T-cell (primary cell): Measurements from ENCODE around the gene PAQR7. TPM values are rescaled to one million over a fixed set of nuclear protein-coding genes. Genes with fewer than 3 reads are reported as not detected.

Experiments used
- ATAC-seq, 4 experiments: fragments of 200-7000 bp in 3 of 4; fragments of 150-1000 bp in 1 of 4; cut with Tn5 transposase; replicated peaks in 1 of 4; 1 replicate in 3 of 4; 2 replicates in 1 of 4; pipeline ENCODE4 v1.10.0; 2021; ENCODE audit warnings: moderate library complexity in 3 of 4, mild to moderate bottlenecking in 2 of 4, moderate number of reproducible peaks in 1 of 4
- CTCF ChIA-PET, 2 donors: fragments of 300-600 bp; sonication (Branson Sonifier 250); formaldehyde crosslinking; loops; one replicate each; lab custom pipeline; 2022; ENCODE audit warnings: antibody characterized with exemption in 2 of 2; lab: Charles Lee
- POLR2A ChIA-PET, 2 donors: fragments of 300-600 bp; sonication (Branson Sonifier 250); formaldehyde crosslinking; loops; one replicate each; lab custom pipeline; 2022; ENCODE audit warnings: antibody characterized with exemption in 2 of 2; lab: Charles Lee
- DNase-seq, 35 experiments: peaks; one replicate each; pipeline versions ENCODE4 v3.0.0 to v3.0.0-alpha.2; 2013 to 2023
- H3K27ac ChIP-seq: one replicate; pipeline ENCODE4 v1.5.1; 2013; ENCODE audit warnings: low read length
- H3K27me3 ChIP-seq, 2 experiments: replicated peaks in 1 of 2; 1 replicate in 1 of 2; 2 replicates in 1 of 2; pipeline versions ENCODE4 v1.6.1 to v1.7.0; 2013; ENCODE audit warnings: low read length in 1 of 2, mixed read lengths in 1 of 2; ENCODE audit not compliant: control insufficient read depth in 2 of 2, insufficient read depth in 2 of 2; ENCODE audit errors: extremely low read depth in 1 of 2
- H3K36me3 ChIP-seq, 2 donors: 1 replicate in 1 of 2; 2 replicates in 1 of 2; pipeline versions ENCODE4 v1.6.1 to v1.7.0; 2013; ENCODE audit warnings: low read length in 1 of 2; ENCODE audit not compliant: control insufficient read depth in 2 of 2, insufficient read depth in 1 of 2; ENCODE audit errors: extremely low read depth in 1 of 2
- H3K4me1 ChIP-seq, 2 experiments: 1 replicate in 1 of 2; 2 replicates in 1 of 2; pipeline versions ENCODE4 v1.6.1 to v1.7.0; 2013; ENCODE audit warnings: low read length in 2 of 2, mixed read lengths in 1 of 2; ENCODE audit not compliant: insufficient read depth in 2 of 2, control insufficient read depth in 1 of 2; ENCODE audit errors: extremely low read depth in 1 of 2
- H3K4me3 ChIP-seq, 2 donors: 1 replicate in 1 of 2; 2 replicates in 1 of 2; pipeline versions ENCODE4 v1.5.1 to v1.7.0; 2013; ENCODE audit warnings: mild to moderate bottlenecking in 2 of 2, low read length in 1 of 2, moderate library complexity in 1 of 2; ENCODE audit not compliant: control insufficient read depth in 1 of 2; ENCODE audit errors: extremely low read depth in 1 of 2
- H3K9me3 ChIP-seq: 2 replicates; pipeline ENCODE4 v1.7.0; 2013
- H3K27ac Mint-ChIP-seq, 2 donors: one replicate each; pipeline ENCODE4 v1.8.0; 2020 to 2021; ENCODE audit warnings: mild to moderate bottlenecking in 2 of 2, mixed read lengths in 2 of 2
- H3K27me3 Mint-ChIP-seq, 2 donors: one replicate each; pipeline ENCODE4 v1.8.0; 2021 to 2022; ENCODE audit warnings: mixed read lengths in 2 of 2
- H3K36me3 Mint-ChIP-seq: one replicate; pipeline ENCODE4 v1.8.0; 2021; ENCODE audit warnings: mixed read lengths
- H3K4me1 Mint-ChIP-seq, 3 donors: one replicate each; pipeline ENCODE4 v1.8.0; 2020 to 2022; ENCODE audit warnings: mixed read lengths in 3 of 3, mild to moderate bottlenecking in 1 of 3
- H3K4me3 Mint-ChIP-seq, 3 donors: one replicate each; pipeline ENCODE4 v1.8.0; 2020 to 2022; ENCODE audit warnings: mild to moderate bottlenecking in 3 of 3, mixed read lengths in 3 of 3, moderate library complexity in 3 of 3
- H3K9me3 Mint-ChIP-seq, 3 donors: one replicate each; pipeline ENCODE4 v1.8.0; 2020 to 2022; ENCODE audit warnings: mixed read lengths in 3 of 3
- WGBS: methylation state at CpG from one replicate; pipeline ENCODE4 v1.1.5; 2013; ENCODE audit warnings: missing lambda C conversion rate; ENCODE audit not compliant: insufficient coverage; 5-methylcytosine and 5-hydroxymethylcytosine counted together
- total RNA-seq, 35 experiments: library from RNA in 6 of 35; stranded (reverse) in 6 of 35; fragments of 120-200 nt in 1 of 35; gene quantifications; one replicate each; pipeline versions ENCODE4 v1.2.1 to v1.2.4 and lab custom pipeline; 2013 to 2026

PAQR7 gene
- total RNA-seq, 5 donors from 2014 or later (not counting 1 experiment from before 2014, with no cell fraction given) = 1.9 to 3.8 (median 3.0) TPM

DNA sequence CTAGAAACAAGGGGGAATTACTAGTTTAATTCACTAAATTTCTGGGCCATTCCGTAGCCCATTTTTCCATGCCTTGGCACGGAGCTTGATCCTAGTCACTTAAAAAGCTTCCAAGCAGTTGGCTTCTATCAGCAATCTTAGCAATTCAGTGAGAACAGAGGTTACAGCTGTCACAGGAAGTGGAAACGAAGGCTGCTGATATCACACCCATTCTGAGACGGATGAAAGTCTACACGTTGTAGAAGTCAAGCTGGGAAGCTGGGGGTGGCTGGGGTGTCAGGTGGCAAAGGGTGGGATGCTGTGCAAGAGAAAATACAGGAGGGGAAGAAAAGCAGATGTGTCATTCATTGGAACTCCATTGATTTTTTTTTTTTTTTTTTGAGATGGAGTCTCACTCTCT, 42.5 kb upstream of the PAQR7 start:
- Mint-ChIP-seq H3K36me3 (no peaks in the 10 kb centered on the region), H3K27ac (peak overlapping the region in 1 of 2 donors; percentile 19), H3K9me3 (no peaks in the 10 kb centered on the region), H3K27me3 (no peaks in the 10 kb centered on the region), H3K4me1 (peaks cover 15 to 33% (median 21%) of the 10 kb centered on the region in 3 donors), H3K4me3 (peak overlapping the region; percentile 4 to 57 (median 15))
- H3K36me3 ChIP-seq = no peaks in the 10 kb centered on the region
- ATAC-seq (peak; percentile 43 to 72 (median 51)), DNase-seq (peak in 13 of 35 experiments; percentile 6 to 57 (median 15))
- CTCF ChIA-PET = interaction anchor here (0.6 to 1.1 kb wide), 5 partner anchors 10 to 315 kb away, joined by 3 to 4 read pairs (median 4); no protein-coding TSS in a partner anchor
- H3K27me3 ChIP-seq = peaks cover 0 to 9% of the 10 kb centered on the region in 2 experiments
- no peak overlapping the region for H3K4me3 ChIP-seq
- no peaks in the 10 kb centered on the region for H3K9me3 ChIP-seq
- H3K27ac ChIP-seq = no peak overlapping the region
- POLR2A ChIA-PET = no interaction called here
- H3K4me1 ChIP-seq = peaks cover 22 to 34% of the 10 kb centered on the region in 2 experiments
- WGBS = 33% methylated on average over 2 of the region's 5 CpGs

DNA sequence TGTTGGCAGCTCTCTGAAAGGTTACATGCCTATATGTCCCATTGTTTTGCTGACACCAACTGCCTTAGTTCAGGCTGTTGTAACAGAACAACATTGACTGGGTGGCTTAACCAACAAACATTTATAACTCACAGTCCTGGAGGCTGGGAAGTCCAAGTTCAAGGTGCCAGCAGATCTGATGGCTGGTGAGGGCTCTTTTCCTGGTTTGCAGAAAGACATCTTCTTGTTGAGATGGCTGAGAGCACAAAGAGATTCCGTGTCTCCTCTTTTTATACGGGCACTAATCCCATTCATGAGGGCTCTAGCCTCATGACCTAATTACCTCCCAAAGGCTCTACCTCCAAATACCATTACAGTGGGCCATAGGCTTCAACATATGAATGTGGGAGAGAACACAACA, 41.0 kb upstream of the PAQR7 start:
- CTCF ChIA-PET = no interaction called here
- no peak overlapping the region for H3K27ac Mint-ChIP-seq
- Histone ChIP-seq H3K27me3 (peaks cover 0 to 2% of the 10 kb centered on the region in 2 experiments), H3K4me3 (no peak overlapping the region), H3K27ac (no peak overlapping the region), H3K9me3 (no peaks in the 10 kb centered on the region), H3K4me1 (peaks cover 10 to 22% of the 10 kb centered on the region in 2 experiments), H3K36me3 (no peaks in the 10 kb centered on the region)
- peaks cover 8 to 23% (median 13%) of the 10 kb centered on the region in 3 donors for H3K4me1 Mint-ChIP-seq
- H3K9me3 Mint-ChIP-seq = no peaks in the 10 kb centered on the region
- ATAC-seq = no peak
- H3K4me3 Mint-ChIP-seq = no peak overlapping the region
- DNase-seq = no peak
- H3K27me3 Mint-ChIP-seq = no peaks in the 10 kb centered on the region
- H3K36me3 Mint-ChIP-seq = no peaks in the 10 kb centered on the region
- WGBS = 80% methylated on average over 1 of the region's 2 CpGs
- POLR2A ChIA-PET = no interaction called here

DNA sequence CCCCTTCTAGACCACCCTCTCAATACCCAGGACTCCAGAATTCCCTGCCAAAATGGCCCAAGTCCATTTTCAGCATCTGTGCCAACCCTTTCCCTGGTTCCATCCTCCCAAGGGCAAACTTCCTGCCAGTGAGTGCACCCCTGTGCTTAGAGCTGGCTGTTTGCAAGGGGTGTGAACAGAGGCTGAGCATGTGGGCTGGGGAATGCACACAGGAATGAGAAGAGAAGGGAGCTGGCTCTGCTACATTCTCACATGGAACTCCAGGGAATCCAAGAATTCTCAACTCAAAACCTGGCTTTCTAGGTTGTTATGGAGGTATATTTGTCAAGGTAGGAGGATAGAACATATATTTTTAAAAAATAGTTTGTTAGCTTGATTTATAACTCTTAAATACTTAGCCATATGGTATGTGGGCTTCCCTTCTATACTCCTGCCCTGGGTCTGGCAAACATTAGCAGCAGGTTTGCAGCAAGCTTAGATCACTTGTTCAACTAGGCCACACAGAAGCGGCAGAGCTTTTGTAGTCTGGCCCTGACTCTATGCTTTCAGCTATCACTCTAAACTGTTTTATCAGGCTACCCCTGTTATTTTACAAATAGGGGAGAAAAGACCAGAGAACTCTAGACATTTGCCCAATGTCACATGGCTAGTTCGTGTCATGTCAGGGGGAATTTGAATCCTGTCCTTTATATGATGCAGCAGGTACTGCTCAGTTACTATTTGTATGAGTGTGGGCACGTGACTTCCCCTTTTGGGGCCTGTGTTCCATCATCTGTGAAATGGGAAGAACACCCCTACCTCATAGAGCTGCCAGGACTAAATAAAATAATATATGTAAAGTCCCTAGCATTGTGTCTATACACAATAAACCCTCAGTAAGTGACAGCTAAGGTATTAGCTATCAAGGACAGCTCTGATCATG, 38.8 kb upstream of the PAQR7 start:
- POLR2A ChIA-PET = interaction anchor here in 1 of 2 donors (0.6 kb wide), 1 partner anchor 12 kb away, joined by 5 read pairs; no protein-coding TSS in a partner anchor
- H3K27me3 Mint-ChIP-seq = no peaks in the 10 kb centered on the region

GRCh38 chr1:25913206-25913605, 37.7 kb upstream of the PAQR7 start:
- CTCF ChIA-PET = interaction anchor here in 1 of 2 donors (0.9 kb wide), 1 partner anchor 84 kb away, joined by 3 read pairs; the partner anchor contains the start of gene PAFAH2
- no peaks in the 10 kb centered on the region for H3K27me3 Mint-ChIP-seq

More for the DNA sequence above, 38.8 kb upstream of the PAQR7 start:
- peaks cover 10 to 16% of the 10 kb centered on the region in 2 experiments for H3K4me1 ChIP-seq
- H3K27ac ChIP-seq = no peak overlapping the region
- CTCF ChIA-PET = interaction anchor here in 1 of 2 donors (0.6 to 0.7 kb wide), 2 partner anchors 31 to 84 kb away, joined by 3 to 8 read pairs; partner anchors contain the start of gene PAFAH2
- no peaks in the 10 kb centered on the region for H3K27me3 ChIP-seq
- Mint-ChIP-seq H3K9me3 (no peaks in the 10 kb centered on the region), H3K36me3 (no peaks in the 10 kb centered on the region), H3K4me3 (no peak overlapping the region), H3K4me1 (peaks cover 8 to 16% (median 13%) of the 10 kb centered on the region in 3 donors), H3K27ac (no peak overlapping the region)
- whole genome bisulfite sequencing = no CpG with 5 or more reads among the region's 3 CpGs
- no peaks in the 10 kb centered on the region for H3K36me3 ChIP-seq
- H3K4me3 ChIP-seq = no peak overlapping the region
- DNase-seq (no peak), ATAC-seq (no peak)
- no peaks in the 10 kb centered on the region for H3K9me3 ChIP-seq

DNA sequence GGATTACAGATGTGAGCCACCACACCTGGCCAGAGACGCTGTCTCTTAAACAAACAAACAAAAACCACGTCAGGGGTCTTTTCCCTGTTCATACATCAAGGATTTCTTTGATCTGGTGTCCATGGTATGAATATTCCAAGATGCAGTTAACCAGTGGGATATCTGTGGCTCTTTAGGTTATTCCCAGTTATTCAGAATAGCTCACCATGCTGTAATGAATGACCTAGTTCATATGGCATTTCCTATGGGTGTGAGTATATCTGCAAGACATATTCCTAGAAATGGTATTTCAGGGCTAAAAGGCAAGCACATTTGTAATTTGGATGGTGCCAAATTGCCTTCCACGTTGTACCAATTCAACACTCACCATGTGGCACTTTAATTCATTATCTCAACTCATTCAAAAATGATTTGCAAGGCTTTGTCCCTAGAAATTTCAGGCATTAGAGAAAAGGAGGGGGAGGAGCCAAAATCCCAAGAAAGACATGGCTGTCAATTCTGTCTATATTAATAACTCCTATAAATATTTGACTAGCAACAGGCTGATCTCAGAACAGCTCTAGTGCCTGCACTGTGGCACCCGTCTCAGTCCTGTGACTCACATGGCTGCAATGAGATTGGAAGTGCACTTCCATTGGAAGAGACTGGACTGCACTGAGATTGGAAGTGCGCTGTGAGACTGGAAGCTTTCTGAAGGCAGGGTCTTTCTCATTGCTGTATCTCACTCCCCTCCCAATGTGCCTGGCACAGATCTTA, 36.7 kb upstream of the PAQR7 start:
- peaks cover 2 to 10% (median 2%) of the 10 kb centered on the region in 3 donors for H3K4me1 Mint-ChIP-seq
- Histone ChIP-seq H3K27me3 (no peaks in the 10 kb centered on the region), H3K9me3 (no peaks in the 10 kb centered on the region), H3K27ac (no peak overlapping the region), H3K4me1 (no peaks in the 10 kb centered on the region), H3K36me3 (no peaks in the 10 kb centered on the region), H3K4me3 (no peak overlapping the region)
- WGBS = 100% methylated on average over 1 of the region's 5 CpGs
- CTCF ChIA-PET = interaction anchor here in 1 of 2 donors (0.9 kb wide), 1 partner anchor 85 kb away, joined by 3 read pairs; the partner anchor contains the start of gene PAFAH2
- no peak overlapping the region for H3K4me3 Mint-ChIP-seq
- H3K27me3 Mint-ChIP-seq = no peaks in the 10 kb centered on the region
- no peak overlapping the region for H3K27ac Mint-ChIP-seq
- ATAC-seq (no peak), DNase-seq (no peak)
- no peaks in the 10 kb centered on the region for H3K36me3 Mint-ChIP-seq
- POLR2A ChIA-PET = no interaction called here
- H3K9me3 Mint-ChIP-seq = no peaks in the 10 kb centered on the region

More at GRCh38 chr1:25913206-25913605, 37.7 kb upstream of the PAQR7 start:
- POLR2A ChIA-PET = interaction anchor here (0.5 to 0.6 kb wide), 2 partner anchors 11 to 519 kb away, joined by 3 read pairs; no protein-coding TSS in a partner anchor
- Histone ChIP-seq H3K27me3 (no peaks in the 10 kb centered on the region), H3K4me1 (peaks cover 6 to 9% of the 10 kb centered on the region in 2 experiments), H3K27ac (no peak overlapping the region), H3K36me3 (no peaks in the 10 kb centered on the region), H3K9me3 (no peaks in the 10 kb centered on the region), H3K4me3 (no peak overlapping the region)
- Mint-ChIP-seq H3K9me3 (no peaks in the 10 kb centered on the region), H3K27ac (no peak overlapping the region), H3K4me3 (no peak overlapping the region), H3K36me3 (no peaks in the 10 kb centered on the region), H3K4me1 (peaks cover 6 to 14% (median 8%) of the 10 kb centered on the region in 3 donors)
- ATAC-seq (no peak), DNase-seq (no peak)

- Histone ChIP-seq H3K27ac (no peak overlapping the region), H3K36me3 (no peaks in the 10 kb centered on the region), H3K27me3 (no peaks in the 10 kb centered on the region), H3K4me1 (peaks cover 0 to 8% of the 10 kb centered on the region in 2 experiments), H3K4me3 (no peak overlapping the region), H3K9me3 (no peaks in the 10 kb centered on the region)
- no peaks in the 10 kb centered on the region for H3K36me3 Mint-ChIP-seq
- ChIA-PET POLR2A (no interaction called here), CTCF (interaction anchor here in 1 of 2 donors (0.6 kb wide), 1 partner anchor 91 kb away, joined by 4 read pairs; no protein-coding TSS in a partner anchor)
- H3K4me1 Mint-ChIP-seq = peaks cover 6 to 11% (median 7%) of the 10 kb centered on the region in 3 donors
- no peaks in the 10 kb centered on the region for H3K27me3 Mint-ChIP-seq
- no peak overlapping the region for H3K27ac Mint-ChIP-seq
- ATAC-seq (no peak), DNase-seq (no peak)
- no peaks in the 10 kb centered on the region for H3K9me3 Mint-ChIP-seq
- H3K4me3 Mint-ChIP-seq = no peak overlapping the region
Measured at GRCh38 chr1:25911162-25911561, 35.7 kb upstream of the PAQR7 start.
